HG03469 (cell line): ENCODE measurements around the gene MACROD2.

ENCODE experiments used
- ATAC-seq: cut with Tn5 transposase; IDR thresholded peaks from one replicate; pipeline ENCODE4 v1.9.1; 2021; ENCODE audit warnings: mild to moderate bottlenecking, moderate library complexity, moderate number of reproducible peaks; ENCODE audit not compliant: unreplicated experiment

MACROD2 gene

GRCh38 chr20:15267935-15268334, 1272.6 kb downstream of the MACROD2 start:
- no peak for ATAC-seq

- ATAC-seq: no peak
Measured at GRCh38 chr20:15278041-15278440, 1282.7 kb downstream of the MACROD2 start.

GRCh38 chr20:15287329-15287728, 1292.0 kb downstream of the MACROD2 start:
- no peak for ATAC-seq

GRCh38 chr20:15288106-15288505, 1292.8 kb downstream of the MACROD2 start:
- ATAC-seq: no peak

GRCh38 chr20:15289337-15289736, 1294.0 kb downstream of the MACROD2 start:
- ATAC-seq: no peak

- no peak for ATAC-seq
Measured at GRCh38 chr20:15292405-15292804, 1297.1 kb downstream of the MACROD2 start.

GRCh38 chr20:15296422-15296821, 1301.1 kb downstream of the MACROD2 start:
- ATAC-seq: no peak

- ATAC-seq: no peak
Measured at GRCh38 chr20:15297059-15297875, 1302.0 kb downstream of the MACROD2 start.

GRCh38 chr20:15302075-15302474, 1306.8 kb downstream of the MACROD2 start:
- no peak for ATAC-seq

GRCh38 chr20:15310361-15310760, 1315.0 kb downstream of the MACROD2 start:
- no peak for ATAC-seq

- no peak for ATAC-seq
Measured at GRCh38 chr20:15316556-15316955, 1321.2 kb downstream of the MACROD2 start.

GRCh38 chr20:15317546-15318232, 1322.4 kb downstream of the MACROD2 start:
- ATAC-seq: peak; percentile 88

GRCh38 chr20:15318682-15319081, 1323.4 kb downstream of the MACROD2 start:
- ATAC-seq: no peak

GRCh38 chr20:15319439-15319838, 1324.1 kb downstream of the MACROD2 start:
- ATAC-seq: no peak

GRCh38 chr20:15320941-15321340, 1325.6 kb downstream of the MACROD2 start:
- ATAC-seq: no peak

- ATAC-seq: no peak
Measured at GRCh38 chr20:15327123-15327522, 1331.8 kb downstream of the MACROD2 start.

GRCh38 chr20:15328084-15328483, 1332.8 kb downstream of the MACROD2 start:
- ATAC-seq: no peak

- ATAC-seq: peak; percentile 77
Measured at GRCh38 chr20:15332711-15333160, 1337.4 kb downstream of the MACROD2 start.

GRCh38 chr20:15333170-15333569, 1337.9 kb downstream of the MACROD2 start:
- ATAC-seq: peak; percentile 18

GRCh38 chr20:15336011-15336410, 1340.7 kb downstream of the MACROD2 start:
- ATAC-seq: no peak

- no peak for ATAC-seq
Measured at GRCh38 chr20:15336536-15336935, 1341.2 kb downstream of the MACROD2 start.

GRCh38 chr20:15339264-15339663, 1343.9 kb downstream of the MACROD2 start:
- ATAC-seq: no peak
